Neural crest cell (in vitro differentiated cells): ENCODE measurements around the gene ZNF225. TPM values are rescaled to one million over a fixed set of nuclear protein-coding genes. Genes with fewer than 3 reads are reported as not detected.

ENCODE experiments used
- DNase-seq: peaks from one replicate; pipeline ENCODE4 v3.0.0; 2021; ENCODE audit warnings: low read depth, mixed read lengths, low spot score
- H3K27ac Mint-ChIP-seq: one replicate; pipeline ENCODE4 v1.8.0; 2021; ENCODE audit warnings: mild to moderate bottlenecking, mixed read lengths; ENCODE audit not compliant: unreplicated experiment
- H3K27me3 Mint-ChIP-seq: 2 replicates; pipeline ENCODE4 v1.8.0; 2021; ENCODE audit warnings: low read depth, mild to moderate bottlenecking, mixed read lengths
- H3K36me3 Mint-ChIP-seq: 2 replicates; pipeline ENCODE4 v1.8.0; 2021; ENCODE audit warnings: low read depth, mild to moderate bottlenecking, mixed read lengths
- H3K4me1 Mint-ChIP-seq: 2 replicates; pipeline ENCODE4 v1.8.0; 2021; ENCODE audit warnings: mixed read lengths
- H3K4me3 Mint-ChIP-seq: one replicate; pipeline ENCODE4 v1.8.0; 2021; ENCODE audit warnings: mild to moderate bottlenecking, mixed read lengths
- H3K9me3 Mint-ChIP-seq: 2 replicates; pipeline ENCODE4 v1.8.0; 2021; ENCODE audit warnings: mixed read lengths
- total RNA-seq: library from RNA; stranded (reverse); gene quantifications from 2 replicates; pipeline ENCODE4 v1.2.1, GENCODE V29; 2021
- TF ChIP-seq, protein P1 (sequence below): fragments of 200-600 bp; sonication (generic); conservative IDR thresholded peaks from 2 replicates; pipeline ENCODE4 v1.5.0; 2021; ENCODE audit warnings: antibody characterized with exemption, mild to moderate bottlenecking

Gene ZNF225
- total RNA-seq, 1 donor from 2014 or later = 6.9 TPM

DNA sequence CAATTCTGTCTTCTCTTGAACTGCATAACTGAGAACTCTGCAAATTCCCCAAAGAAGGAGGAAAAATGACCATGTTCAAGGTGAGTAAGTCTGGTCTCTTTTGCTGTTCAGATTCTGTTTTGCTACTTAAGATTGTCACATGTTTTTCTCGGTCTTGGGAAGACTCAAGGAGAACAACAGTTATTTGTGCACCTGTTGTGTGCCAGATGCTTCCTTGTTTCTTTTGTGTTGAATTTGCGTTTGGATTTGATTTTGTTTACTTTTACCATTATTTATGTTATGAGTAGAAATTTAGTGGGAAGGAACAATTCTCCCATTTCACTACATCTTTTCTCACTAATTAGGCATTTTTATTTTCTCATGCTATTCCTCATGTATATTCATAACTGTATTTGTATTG lies 36.9 kb upstream of the ZNF225 start:
- no peak for DNase-seq
- peaks cover 20% of the 10 kb centered on the region for H3K36me3 Mint-ChIP-seq
- TF ChIP-seq, protein P1, sequence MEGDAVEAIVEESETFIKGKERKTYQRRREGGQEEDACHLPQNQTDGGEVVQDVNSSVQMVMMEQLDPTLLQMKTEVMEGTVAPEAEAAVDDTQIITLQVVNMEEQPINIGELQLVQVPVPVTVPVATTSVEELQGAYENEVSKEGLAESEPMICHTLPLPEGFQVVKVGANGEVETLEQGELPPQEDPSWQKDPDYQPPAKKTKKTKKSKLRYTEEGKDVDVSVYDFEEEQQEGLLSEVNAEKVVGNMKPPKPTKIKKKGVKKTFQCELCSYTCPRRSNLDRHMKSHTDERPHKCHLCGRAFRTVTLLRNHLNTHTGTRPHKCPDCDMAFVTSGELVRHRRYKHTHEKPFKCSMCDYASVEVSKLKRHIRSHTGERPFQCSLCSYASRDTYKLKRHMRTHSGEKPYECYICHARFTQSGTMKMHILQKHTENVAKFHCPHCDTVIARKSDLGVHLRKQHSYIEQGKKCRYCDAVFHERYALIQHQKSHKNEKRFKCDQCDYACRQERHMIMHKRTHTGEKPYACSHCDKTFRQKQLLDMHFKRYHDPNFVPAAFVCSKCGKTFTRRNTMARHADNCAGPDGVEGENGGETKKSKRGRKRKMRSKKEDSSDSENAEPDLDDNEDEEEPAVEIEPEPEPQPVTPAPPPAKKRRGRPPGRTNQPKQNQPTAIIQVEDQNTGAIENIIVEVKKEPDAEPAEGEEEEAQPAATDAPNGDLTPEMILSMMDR = no peak
- H3K4me1 Mint-ChIP-seq = peaks cover 20% of the 10 kb centered on the region
- H3K9me3 Mint-ChIP-seq = peaks cover 8% of the 10 kb centered on the region
- no peak overlapping the region for H3K27ac Mint-ChIP-seq
- no peaks in the 10 kb centered on the region for H3K27me3 Mint-ChIP-seq
- no peak overlapping the region for H3K4me3 Mint-ChIP-seq

DNA sequence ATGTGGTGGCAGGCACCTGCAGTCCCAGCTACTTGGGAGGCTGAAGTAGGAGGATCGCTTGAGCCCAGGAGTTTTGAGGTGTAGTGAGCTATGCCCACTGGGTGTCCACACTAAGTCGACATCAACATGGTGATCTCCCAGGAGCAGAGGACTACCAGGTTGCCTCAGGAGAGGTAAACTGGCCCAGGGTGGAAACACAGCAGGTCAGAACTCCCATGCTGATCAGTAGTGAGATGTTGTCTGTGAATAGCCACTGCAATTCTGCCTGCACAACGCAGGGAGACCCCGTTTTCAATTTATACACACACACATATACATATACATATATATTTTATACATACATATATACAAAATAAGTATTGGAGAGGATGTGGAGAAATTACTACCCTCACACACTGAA lies 21.1 kb upstream of the ZNF225 start:
- Mint-ChIP-seq H3K4me3 (peak overlapping the region; percentile 69), H3K4me1 (peaks cover 16% of the 10 kb centered on the region), H3K27me3 (no peaks in the 10 kb centered on the region), H3K27ac (no peak overlapping the region), H3K9me3 (no peaks in the 10 kb centered on the region), H3K36me3 (peaks cover 3% of the 10 kb centered on the region)
- no peak for DNase-seq
- TF ChIP-seq, protein P1 = no peak

DNA sequence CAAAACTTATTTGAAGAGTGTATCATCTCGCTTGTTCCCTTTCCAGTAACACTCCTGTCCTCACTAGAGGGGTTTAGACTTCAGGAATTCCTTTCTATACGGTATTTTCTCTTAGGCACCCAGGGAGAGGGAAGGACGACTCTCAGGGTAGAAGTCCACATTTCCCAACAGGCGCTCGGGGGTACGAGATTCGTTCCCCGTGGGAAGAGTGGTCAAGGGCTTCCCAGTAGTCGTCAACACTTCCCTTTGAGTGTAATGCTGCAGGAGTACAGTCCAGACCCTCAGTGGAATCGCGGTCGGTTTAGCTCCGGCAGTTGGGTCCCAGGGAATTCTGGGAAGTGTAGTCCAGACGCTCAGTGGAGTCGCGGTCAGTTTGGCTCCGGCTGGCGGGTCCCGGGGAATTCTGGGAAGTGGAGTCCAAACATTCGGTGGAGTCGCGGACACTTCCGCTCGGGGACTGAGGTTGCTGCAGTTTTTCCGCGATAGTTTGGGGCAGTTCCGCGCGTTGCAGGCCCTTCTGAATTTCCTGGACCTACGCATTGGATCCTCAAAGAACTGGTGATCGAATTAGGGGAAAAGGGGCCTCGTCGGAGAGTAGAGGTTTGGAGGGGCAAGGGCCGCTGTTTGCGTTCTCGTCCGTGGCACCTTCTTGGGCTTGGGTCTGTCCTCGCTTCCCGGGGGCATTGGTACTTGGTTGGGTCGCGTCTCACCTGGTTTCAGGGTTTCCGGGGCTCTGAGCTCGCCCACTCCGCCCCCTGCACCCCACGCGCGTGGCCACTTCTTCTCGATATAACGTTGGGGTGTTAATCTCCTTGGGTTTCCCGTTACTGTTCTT lies 19.1 kb upstream of the ZNF225 start, which contains the start of gene ZNF224:
ZNF224 (plus strand) TSS at position 431 of the 835 bp plus-strand sequence. CDS start 3,513 bp downstream, outside the sequence.
- DNase-seq = peak; percentile 81
- H3K4me3 Mint-ChIP-seq = peak within 1 kb of the TSS; percentile 99
- peaks cover 5% of the 10 kb centered on the region for H3K36me3 Mint-ChIP-seq
- peaks cover 16% of the 10 kb centered on the region for H3K4me1 Mint-ChIP-seq
- peak within 1 kb of the TSS; percentile 91 for H3K27ac Mint-ChIP-seq
- H3K27me3 Mint-ChIP-seq = no peaks in the 10 kb centered on the region
- no peaks in the 10 kb centered on the region for H3K9me3 Mint-ChIP-seq
- TF ChIP-seq, protein P1 = no peak

DNA sequence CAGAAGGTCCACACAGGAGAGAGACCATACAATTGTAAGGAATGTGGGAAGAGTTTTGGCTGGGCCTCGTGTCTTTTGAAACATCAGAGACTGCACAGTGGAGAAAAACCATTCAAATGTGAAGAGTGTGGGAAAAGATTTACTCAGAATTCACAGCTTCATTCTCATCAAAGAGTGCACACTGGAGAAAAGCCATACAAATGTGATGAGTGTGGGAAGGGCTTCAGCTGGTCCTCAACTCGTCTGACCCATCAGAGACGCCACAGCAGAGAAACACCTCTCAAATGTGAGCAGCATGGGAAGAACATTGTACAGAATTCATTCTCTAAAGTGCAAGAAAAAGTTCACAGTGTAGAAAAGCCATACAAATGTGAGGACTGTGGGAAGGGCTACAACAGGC lies 5.4 kb upstream of the ZNF225 start:
- Mint-ChIP-seq H3K27me3 (no peaks in the 10 kb centered on the region), H3K36me3 (peaks cover 77% of the 10 kb centered on the region), H3K27ac (no peak overlapping the region), H3K4me3 (no peak overlapping the region), H3K4me1 (peaks cover 11% of the 10 kb centered on the region), H3K9me3 (peaks cover 34% of the 10 kb centered on the region)
- no peak for DNase-seq
- TF ChIP-seq, protein P1 = no peak

DNA sequence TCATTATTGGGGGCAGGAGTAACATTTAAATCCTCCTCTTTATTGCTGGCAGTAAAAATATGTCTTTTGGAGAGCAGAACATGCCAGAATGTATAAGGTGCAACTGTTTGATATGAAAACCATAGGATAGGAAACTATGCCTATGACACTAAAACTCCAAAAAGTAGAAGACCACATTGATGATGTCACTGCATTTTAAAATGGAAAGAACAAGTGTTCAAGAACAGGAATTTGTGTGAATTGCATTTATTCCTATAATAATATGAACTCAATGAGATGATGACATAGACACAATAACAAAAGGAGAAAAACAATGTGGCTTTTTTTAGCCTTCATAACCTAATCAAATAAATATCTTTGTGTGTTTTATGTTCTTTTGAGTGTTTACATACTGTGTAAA lies 3.7 kb upstream of the ZNF225 start:
- no peaks in the 10 kb centered on the region for H3K27me3 Mint-ChIP-seq
- H3K9me3 Mint-ChIP-seq = peaks cover 30% of the 10 kb centered on the region
- TF ChIP-seq, protein P1 = no peak
- peak overlapping the region; percentile 9 for H3K4me3 Mint-ChIP-seq
- H3K36me3 Mint-ChIP-seq = peaks cover 64% of the 10 kb centered on the region
- DNase-seq = no peak
- H3K27ac Mint-ChIP-seq = no peak overlapping the region
- H3K4me1 Mint-ChIP-seq = peaks cover 23% of the 10 kb centered on the region
